Ovary (tissue), 3 donors: Measurements from ENCODE around the gene FNTB.

Experiments
- CTCF ChIP-seq, 3 donors: fragments of 450-650 bp in 2 of 3; fragments of 200-600 bp in 1 of 3; IDR thresholded peaks; one replicate each; pipeline versions ENCODE4 v1.5.1 to v1.8.0; 2016 to 2022; ENCODE audit warnings: antibody characterized with exemption in 3 of 3, mild to moderate bottlenecking in 1 of 3
- EP300 ChIP-seq: sonication (generic); formaldehyde crosslinking; IDR thresholded peaks from one replicate; pipeline ENCODE4 v1.6.1; 2017; ENCODE audit warnings: antibody characterized with exemption
- POLR2A ChIP-seq: fragments of 450-650 bp; IDR thresholded peaks from one replicate; pipeline ENCODE4 v1.6.1; 2017; ENCODE audit warnings: antibody characterized with exemption, mild to moderate bottlenecking, moderate library complexity
- donor health status: DM: no; HTN: no; CAD: no.

GRCh38 chr14:64973826-64974225, 12.9 kb upstream of the FNTB start:
- TF ChIP-seq EP300 (no peak), CTCF (IDR thresholded peaks at IDR 0.05) (no peak), POLR2A (no peak)
